ENCODE results near the gene TRIP13. TPM values are rescaled to one million over a fixed set of nuclear protein-coding genes. Genes with fewer than 3 reads are reported as not detected.
A peak's percentile ranks its signal among the peaks of the same experiment; 100 is the strongest.

The TRIP13 gene
- total RNA-seq, 1 experiment from 2014 or later, result 45.9 TPM

- ATAC-seq (no peak), DNase-seq (ENCODE audit: low read depth, low spot score) (no peak)
- TF ChIP-seq REST (IDR thresholded peaks at IDR 0.05; ENCODE audit: insufficient read depth in 1 of 2, low read depth in 2 of 2, low read length in 1 of 2) (no peak), SIN3A (IDR thresholded peaks at IDR 0.05; ENCODE audit: borderline replicate concordance, insufficient read depth, low read depth, low read length) (no peak), CTCF (IDR thresholded peaks at IDR 0.05) (no peak), TCF7L2 (IDR thresholded peaks at IDR 0.05; ENCODE audit: low read depth, low read length) (no peak), POLR2AphosphoS5 (IDR thresholded peaks at IDR 0.05; ENCODE audit: low read depth, low read length) (no peak)
- in situ Hi-C loops (cut with HindIII; ENCODE audit: low pct_unique_long_range_greater_than_20kb, low sequenced_read_pairs) (no loop called here), intact Hi-C loops (cut with micrococcal nuclease; ENCODE audit: unreplicated experiment) (no loop called here)
- no peaks in the 10 kb centered on the region for H3K36me3 ChIP-seq (ENCODE audit: control insufficient read depth, insufficient read depth, low read length)
- CTCF ChIA-PET, result interaction anchor here (1.5 to 1.6 kb wide), 2 partner anchors 34 to 59 kb away, joined by 3 to 5 read pairs; no protein-coding TSS in a partner anchor
- H3K27ac ChIP-seq (ENCODE audit: low read length), result peak overlapping the region; percentile 18; the same call in 1 of the 2 replicates
- H3K27me3 ChIP-seq (ENCODE audit: control insufficient read depth, insufficient read depth, low read length), result no peaks in the 10 kb centered on the region
- H3K4me1 ChIP-seq (ENCODE audit: control insufficient read depth, insufficient read depth, low read length), result peaks cover 32% of the 10 kb centered on the region
- no TSS peak for BruUV-seq (replicated peaks)
- POLR2A ChIA-PET, result no interaction called here
- peaks cover 7% of the 10 kb centered on the region; the same call in 1 of the 2 replicates for H3K9me3 ChIP-seq (ENCODE audit: control insufficient read depth, insufficient read depth, low read depth, low read length)
- no peak overlapping the region for H3K4me3 ChIP-seq (ENCODE audit: low read depth in 2 of 2, low read length in 2 of 2)
Observed at GRCh38 chr5:948472-949274, 56.0 kb downstream of the TRIP13 start.

- Histone ChIP-seq H3K4me1 (ENCODE audit: control insufficient read depth, insufficient read depth, low read length) (peaks cover 28% of the 10 kb centered on the region), H3K4me3 (ENCODE audit: low read depth in 2 of 2, low read length in 2 of 2) (no peak overlapping the region), H3K36me3 (ENCODE audit: control insufficient read depth, insufficient read depth, low read length) (no peaks in the 10 kb centered on the region), H3K27ac (ENCODE audit: low read length) (no peak overlapping the region), H3K27me3 (ENCODE audit: control insufficient read depth, insufficient read depth, low read length) (no peaks in the 10 kb centered on the region), H3K9me3 (ENCODE audit: control insufficient read depth, insufficient read depth, low read depth, low read length) (peaks cover 7% of the 10 kb centered on the region; the same call in 1 of the 2 replicates)
- TF ChIP-seq TCF7L2 (IDR thresholded peaks at IDR 0.05; ENCODE audit: low read depth, low read length) (no peak), SIN3A (IDR thresholded peaks at IDR 0.05; ENCODE audit: borderline replicate concordance, insufficient read depth, low read depth, low read length) (no peak), CTCF (IDR thresholded peaks at IDR 0.05) (no peak), POLR2AphosphoS5 (IDR thresholded peaks at IDR 0.05; ENCODE audit: low read depth, low read length) (no peak), REST (IDR thresholded peaks at IDR 0.05; ENCODE audit: insufficient read depth in 1 of 2, low read depth in 2 of 2, low read length in 1 of 2) (no peak)
- CTCF ChIA-PET, result interaction anchor here (1.6 kb wide), 1 partner anchor 59 kb away, joined by 3 read pairs; no protein-coding TSS in a partner anchor
- no TSS peak for BruUV-seq (replicated peaks)
- in situ Hi-C loops (cut with HindIII; ENCODE audit: low pct_unique_long_range_greater_than_20kb, low sequenced_read_pairs), result no loop called here
- DNase-seq (ENCODE audit: low read depth, low spot score), result no peak
- ATAC-seq, result no peak
- POLR2A ChIA-PET, result no interaction called here
- intact Hi-C loops (cut with micrococcal nuclease; ENCODE audit: unreplicated experiment), result no loop called here
Observed at GRCh38 chr5:949275-949543, 56.5 kb downstream of the TRIP13 start.

Data from Panc1 (cell line).